ENCODE measurements around the gene SNRNP200. TPM values are rescaled to one million over a fixed set of nuclear protein-coding genes. Genes with fewer than 3 reads are reported as not detected.

The SNRNP200 gene
- 75.8 and 76.3 TPM in 2 replicates for polyA plus RNA-seq (2013)

DNA sequence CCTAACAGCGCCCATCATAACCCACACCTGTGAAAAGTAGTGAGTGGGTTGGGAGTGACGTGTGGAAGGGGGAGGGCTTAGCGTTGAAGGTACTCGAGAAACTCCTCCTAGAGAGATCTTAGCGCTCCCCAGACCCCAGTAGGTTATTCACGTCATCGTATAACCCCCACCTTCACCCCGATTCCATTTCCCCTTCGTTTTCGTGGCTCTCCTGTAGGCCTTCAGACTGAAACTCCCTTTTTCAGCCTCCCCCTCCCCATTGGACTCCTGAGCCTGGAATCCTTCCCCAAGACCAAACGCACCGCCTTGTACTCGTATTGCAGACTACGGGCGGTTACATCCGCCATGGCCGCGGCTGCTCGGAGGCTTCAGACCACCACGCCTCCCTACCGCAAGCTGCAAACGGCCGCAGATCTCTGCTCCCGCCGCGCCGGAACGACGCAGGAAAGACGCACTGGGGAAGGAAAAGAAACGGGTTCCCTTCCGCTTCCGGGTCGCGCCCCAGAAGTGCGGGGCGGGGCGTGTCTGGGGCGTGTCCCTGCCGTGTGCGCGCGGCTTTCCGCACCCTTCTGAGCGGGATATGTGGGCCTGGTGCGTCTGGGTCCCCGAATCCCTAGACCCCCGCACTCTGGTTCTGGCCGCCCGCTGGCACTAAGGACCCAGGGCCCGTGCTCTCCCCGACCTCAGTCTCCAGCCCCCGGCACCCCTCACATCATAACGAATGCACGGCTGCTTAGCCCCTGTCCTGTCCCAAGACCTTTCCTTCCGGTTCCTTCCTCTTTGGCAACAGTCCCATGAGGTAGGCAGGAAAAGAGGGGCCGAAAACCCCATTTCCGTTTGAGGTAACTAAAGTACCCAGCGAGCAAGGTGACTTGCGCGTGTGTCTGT, at the start of gene SNRNP200:
SNRNP200 (minus strand) TSS at position 456 of the 888 bp plus-strand sequence; CDS start at position 347, 109 bp downstream.
- Histone ChIP-seq H4K91ac (ENCODE audit: low read depth, low read length) (peak within 1 kb of the TSS; percentile 84), H3K79me2 (ENCODE audit: control insufficient read depth, insufficient read depth, low read length, poor library complexity) (peaks cover 10% of the 10 kb centered on the region), H4K12ac (ENCODE audit: low read depth, low read length) (peak within 1 kb of the TSS; percentile 86), H3K36me3 (ENCODE audit: control insufficient read depth in 1 of 2, insufficient read depth in 2 of 2, low read length in 2 of 2) (peaks cover 18 to 24% of the 10 kb centered on the region in 2 experiments), H3K4ac (ENCODE audit: low read depth, low read length) (peak within 1 kb of the TSS; percentile 56), H2AK5ac (ENCODE audit: low read length) (peak within 1 kb of the TSS; percentile 44), H3K14ac (ENCODE audit: low read length) (peak within 1 kb of the TSS; percentile 91), H3K27ac (ENCODE audit: low read depth, low read length) (peak within 1 kb of the TSS; percentile 35), H3K27me3 (ENCODE audit: insufficient read depth, low read length) (no peaks in the 10 kb centered on the region), H3K4me3 (ENCODE audit: low read depth, low read length) (peak within 1 kb of the TSS; percentile 95), H3K9ac (ENCODE audit: low read length) (peak within 1 kb of the TSS; percentile 91), H3K18ac (ENCODE audit: low read length) (peak within 1 kb of the TSS; percentile 86), H2BK5ac (ENCODE audit: low read depth, low read length, poor library complexity) (peak within 1 kb of the TSS; percentile 42), H3K23ac (ENCODE audit: low read length) (no peak within 1 kb of the TSS), H3K4me1 (ENCODE audit: control insufficient read depth in 1 of 2, insufficient read depth in 2 of 2, low read length in 2 of 2) (peaks cover 7 to 10% of the 10 kb centered on the region in 2 experiments), H3K79me1 (ENCODE audit: low read length) (peaks cover 9% of the 10 kb centered on the region), H3K4me2 (ENCODE audit: low read length) (peak within 1 kb of the TSS; percentile 60), H2BK120ac (ENCODE audit: insufficient read depth, low read length, poor library complexity) (peak within 1 kb of the TSS; percentile 23), H3K9me3 (ENCODE audit: insufficient read depth, low read depth, low read length) (no peaks in the 10 kb centered on the region), H2BK12ac (ENCODE audit: low read length) (no peak within 1 kb of the TSS), H4K8ac (ENCODE audit: low read depth, low read length) (peak within 1 kb of the TSS; percentile 96), H2AFZ (ENCODE audit: insufficient read depth, low read length, poor library complexity) (peak within 1 kb of the TSS; percentile 93)
- peak; percentile 82 to 89 for DNase-seq
- WGBS (ENCODE audit: extremely low coverage, insufficient coverage, insufficient read length) = no CpG with 5 or more reads among the region's 61 CpGs

GRCh38 chr2:96354492-96354891, 49.1 kb upstream of the SNRNP200 start:
- Histone ChIP-seq H3K4me2 (ENCODE audit: low read length) (no peak overlapping the region), H2AFZ (ENCODE audit: insufficient read depth, low read length, poor library complexity) (no peak overlapping the region), H3K14ac (ENCODE audit: low read length) (no peak overlapping the region), H3K4me1 (ENCODE audit: control insufficient read depth in 1 of 2, insufficient read depth in 2 of 2, low read length in 2 of 2) (no peaks in the 10 kb centered on the region), H2BK12ac (ENCODE audit: low read length) (no peak overlapping the region), H3K23ac (ENCODE audit: low read length) (no peak overlapping the region), H3K9ac (ENCODE audit: low read length) (no peak overlapping the region), H3K79me1 (ENCODE audit: low read length) (no peaks in the 10 kb centered on the region), H2BK5ac (ENCODE audit: low read depth, low read length, poor library complexity) (no peak overlapping the region), H4K12ac (ENCODE audit: low read depth, low read length) (no peak overlapping the region), H4K91ac (ENCODE audit: low read depth, low read length) (no peak overlapping the region), H3K27ac (ENCODE audit: low read depth, low read length) (no peak overlapping the region), H2BK120ac (ENCODE audit: insufficient read depth, low read length, poor library complexity) (no peak overlapping the region), H3K79me2 (ENCODE audit: control insufficient read depth, insufficient read depth, low read length, poor library complexity) (no peaks in the 10 kb centered on the region), H3K9me3 (ENCODE audit: insufficient read depth, low read depth, low read length) (no peaks in the 10 kb centered on the region), H4K8ac (ENCODE audit: low read depth, low read length) (no peak overlapping the region), H2AK5ac (ENCODE audit: low read length) (no peak overlapping the region), H3K4ac (ENCODE audit: low read depth, low read length) (no peak overlapping the region), H3K18ac (ENCODE audit: low read length) (no peak overlapping the region), H3K36me3 (ENCODE audit: control insufficient read depth in 1 of 2, insufficient read depth in 2 of 2, low read length in 2 of 2) (peaks cover 20 to 51% of the 10 kb centered on the region in 2 experiments), H3K4me3 (ENCODE audit: low read depth, low read length) (no peak overlapping the region), H3K27me3 (ENCODE audit: insufficient read depth, low read length) (no peaks in the 10 kb centered on the region)
- WGBS (ENCODE audit: extremely low coverage, insufficient coverage, insufficient read length) = no CpG with 5 or more reads among the region's 4 CpGs
- no peak for DNase-seq

GRCh38 chr2:96353606-96354101, 48.3 kb upstream of the SNRNP200 start:
- H2BK5ac ChIP-seq (ENCODE audit: low read depth, low read length, poor library complexity) = no peak overlapping the region
- H2AK5ac ChIP-seq (ENCODE audit: low read length) = no peak overlapping the region
- no CpG with 5 or more reads among the region's 4 CpGs for WGBS (ENCODE audit: extremely low coverage, insufficient coverage, insufficient read length)
- no peak overlapping the region for H3K14ac ChIP-seq (ENCODE audit: low read length)
- H3K27me3 ChIP-seq (ENCODE audit: insufficient read depth, low read length) = no peaks in the 10 kb centered on the region
- no peaks in the 10 kb centered on the region for H3K4me1 ChIP-seq (ENCODE audit: control insufficient read depth in 1 of 2, insufficient read depth in 2 of 2, low read length in 2 of 2)
- no peak overlapping the region for H2BK12ac ChIP-seq (ENCODE audit: low read length)
- no peaks in the 10 kb centered on the region for H3K79me2 ChIP-seq (ENCODE audit: control insufficient read depth, insufficient read depth, low read length, poor library complexity)
- H4K91ac ChIP-seq (ENCODE audit: low read depth, low read length) = no peak overlapping the region
- H3K18ac ChIP-seq (ENCODE audit: low read length) = no peak overlapping the region
- H3K4me2 ChIP-seq (ENCODE audit: low read length) = no peak overlapping the region
- no peak overlapping the region for H2BK120ac ChIP-seq (ENCODE audit: insufficient read depth, low read length, poor library complexity)
- H4K12ac ChIP-seq (ENCODE audit: low read depth, low read length) = no peak overlapping the region
- no peak overlapping the region for H3K27ac ChIP-seq (ENCODE audit: low read depth, low read length)
- H4K8ac ChIP-seq (ENCODE audit: low read depth, low read length) = no peak overlapping the region
- H3K36me3 ChIP-seq (ENCODE audit: control insufficient read depth in 1 of 2, insufficient read depth in 2 of 2, low read length in 2 of 2) = peaks cover 22 to 47% of the 10 kb centered on the region in 2 experiments
- no peaks in the 10 kb centered on the region for H3K79me1 ChIP-seq (ENCODE audit: low read length)
- DNase-seq = no peak
- H3K4me3 ChIP-seq (ENCODE audit: low read depth, low read length) = no peak overlapping the region
- H3K9me3 ChIP-seq (ENCODE audit: insufficient read depth, low read depth, low read length) = no peaks in the 10 kb centered on the region
- H2AFZ ChIP-seq (ENCODE audit: insufficient read depth, low read length, poor library complexity) = no peak overlapping the region
- no peak overlapping the region for H3K4ac ChIP-seq (ENCODE audit: low read depth, low read length)
- no peak overlapping the region for H3K23ac ChIP-seq (ENCODE audit: low read length)
- H3K9ac ChIP-seq (ENCODE audit: low read length) = no peak overlapping the region

GRCh38 chr2:96353032-96353561, 47.8 kb upstream of the SNRNP200 start:
- Histone ChIP-seq H2BK12ac (ENCODE audit: low read length) (no peak overlapping the region), H3K23ac (ENCODE audit: low read length) (no peak overlapping the region), H4K91ac (ENCODE audit: low read depth, low read length) (no peak overlapping the region)

More at GRCh38 chr2:96353032-96353561, 47.8 kb upstream of the SNRNP200 start:
- H3K4me3 ChIP-seq (ENCODE audit: low read depth, low read length) = no peak overlapping the region
- no peak overlapping the region for H3K4me2 ChIP-seq (ENCODE audit: low read length)
- no peaks in the 10 kb centered on the region for H3K9me3 ChIP-seq (ENCODE audit: insufficient read depth, low read depth, low read length)
- no peak overlapping the region for H3K14ac ChIP-seq (ENCODE audit: low read length)
- DNase-seq = no peak
- no peak overlapping the region for H4K8ac ChIP-seq (ENCODE audit: low read depth, low read length)
- no peak overlapping the region for H2AFZ ChIP-seq (ENCODE audit: insufficient read depth, low read length, poor library complexity)
- no peaks in the 10 kb centered on the region for H3K79me1 ChIP-seq (ENCODE audit: low read length)
- no peak overlapping the region for H3K18ac ChIP-seq (ENCODE audit: low read length)
- H2BK120ac ChIP-seq (ENCODE audit: insufficient read depth, low read length, poor library complexity) = no peak overlapping the region
- H3K27me3 ChIP-seq (ENCODE audit: insufficient read depth, low read length) = no peaks in the 10 kb centered on the region
- WGBS (ENCODE audit: extremely low coverage, insufficient coverage, insufficient read length) = no CpG with 5 or more reads among the region's 9 CpGs
- H3K4ac ChIP-seq (ENCODE audit: low read depth, low read length) = no peak overlapping the region
- no peaks in the 10 kb centered on the region for H3K4me1 ChIP-seq (ENCODE audit: control insufficient read depth in 1 of 2, insufficient read depth in 2 of 2, low read length in 2 of 2)
- H3K79me2 ChIP-seq (ENCODE audit: control insufficient read depth, insufficient read depth, low read length, poor library complexity) = no peaks in the 10 kb centered on the region
- no peak overlapping the region for H2AK5ac ChIP-seq (ENCODE audit: low read length)
- H2BK5ac ChIP-seq (ENCODE audit: low read depth, low read length, poor library complexity) = no peak overlapping the region
- peaks cover 23 to 47% of the 10 kb centered on the region in 2 experiments for H3K36me3 ChIP-seq (ENCODE audit: control insufficient read depth in 1 of 2, insufficient read depth in 2 of 2, low read length in 2 of 2)
- H3K9ac ChIP-seq (ENCODE audit: low read length) = no peak overlapping the region
- H4K12ac ChIP-seq (ENCODE audit: low read depth, low read length) = no peak overlapping the region
- no peak overlapping the region for H3K27ac ChIP-seq (ENCODE audit: low read depth, low read length)
